Stomach smooth muscle (tissue), 2 donors: ENCODE results near the gene ATPAF2.

ENCODE experiments used
- H3K27ac ChIP-seq: one replicate; pipeline ENCODE4 v1.7.0; 2013; ENCODE audit warnings: mild to moderate bottlenecking, low read length, inconsistent platforms
- H3K27me3 ChIP-seq, 2 donors: one replicate each; pipeline ENCODE4 v1.7.0; 2013; ENCODE audit warnings: low read length in 2 of 2; ENCODE audit not compliant: insufficient read depth in 2 of 2, control insufficient read depth in 1 of 2
- H3K36me3 ChIP-seq, 2 donors: one replicate each; pipeline ENCODE4 v1.7.0; 2013; ENCODE audit warnings: low read length in 2 of 2; ENCODE audit not compliant: control insufficient read depth in 2 of 2, insufficient read depth in 2 of 2
- H3K4me1 ChIP-seq: one replicate; pipeline ENCODE4 v1.7.0; 2013; ENCODE audit warnings: low read length; ENCODE audit not compliant: control insufficient read depth, insufficient read depth
- H3K4me3 ChIP-seq, 2 donors: one replicate each; pipeline ENCODE4 v1.7.0; 2013; ENCODE audit warnings: low read length in 2 of 2
- H3K9ac ChIP-seq, 2 donors: one replicate each; pipeline ENCODE4 v1.7.0; 2013; ENCODE audit warnings: low read length in 2 of 2, mild to moderate bottlenecking in 1 of 2
- H3K9me3 ChIP-seq, 2 donors: one replicate each; pipeline ENCODE4 v1.7.0; 2013; ENCODE audit warnings: low read length in 2 of 2; ENCODE audit not compliant: control insufficient read depth in 2 of 2
- donor health status: healthy.
- donor health status: Pancreatic carcinoma.

The ATPAF2 gene

GRCh38 chr17:17985153-17985552, 53.8 kb downstream of the ATPAF2 start:
- no peak overlapping the region for H3K9ac ChIP-seq

GRCh38 chr17:17983776-17984175, 55.2 kb downstream of the ATPAF2 start:
- Histone ChIP-seq H3K36me3 (peaks cover 0 to 4% of the 10 kb centered on the region in 2 donors), H3K9me3 (no peaks in the 10 kb centered on the region), H3K27ac (no peak overlapping the region), H3K4me1 (no peaks in the 10 kb centered on the region), H3K9ac (no peak overlapping the region), H3K27me3 (no peaks in the 10 kb centered on the region), H3K4me3 (no peak overlapping the region)

More at GRCh38 chr17:17985153-17985552, 53.8 kb downstream of the ATPAF2 start:
- H3K27me3 ChIP-seq: no peaks in the 10 kb centered on the region
- H3K9me3 ChIP-seq: no peaks in the 10 kb centered on the region
- no peak overlapping the region for H3K4me3 ChIP-seq
- peaks cover 0 to 5% of the 10 kb centered on the region in 2 donors for H3K36me3 ChIP-seq
- H3K4me1 ChIP-seq: no peaks in the 10 kb centered on the region
- no peak overlapping the region for H3K27ac ChIP-seq

GRCh38 chr17:17983376-17983775, 55.6 kb downstream of the ATPAF2 start:
- Histone ChIP-seq H3K9ac (no peak overlapping the region), H3K4me1 (no peaks in the 10 kb centered on the region), H3K4me3 (no peak overlapping the region), H3K27me3 (no peaks in the 10 kb centered on the region), H3K27ac (no peak overlapping the region), H3K9me3 (no peaks in the 10 kb centered on the region), H3K36me3 (peaks cover 0 to 3% of the 10 kb centered on the region in 2 donors)

- H3K27me3 ChIP-seq: no peaks in the 10 kb centered on the region
- no peaks in the 10 kb centered on the region for H3K9me3 ChIP-seq
- no peak overlapping the region for H3K4me3 ChIP-seq
- no peak overlapping the region for H3K9ac ChIP-seq
- no peak overlapping the region for H3K27ac ChIP-seq
- H3K36me3 ChIP-seq: peaks cover 0 to 2% of the 10 kb centered on the region in 2 donors
- H3K4me1 ChIP-seq: no peaks in the 10 kb centered on the region
Observed at GRCh38 chr17:17982801-17983200, 56.2 kb downstream of the ATPAF2 start.

GRCh38 chr17:17981330-17981729, 57.6 kb downstream of the ATPAF2 start:
- Histone ChIP-seq H3K4me3 (no peak overlapping the region), H3K36me3 (no peaks in the 10 kb centered on the region), H3K27me3 (no peaks in the 10 kb centered on the region), H3K27ac (no peak overlapping the region), H3K9ac (no peak overlapping the region), H3K4me1 (no peaks in the 10 kb centered on the region), H3K9me3 (no peaks in the 10 kb centered on the region)

GRCh38 chr17:17979778-17980177, 59.2 kb downstream of the ATPAF2 start:
- no peaks in the 10 kb centered on the region for H3K9me3 ChIP-seq
- no peak overlapping the region for H3K9ac ChIP-seq
- no peaks in the 10 kb centered on the region for H3K4me1 ChIP-seq
- no peaks in the 10 kb centered on the region for H3K27me3 ChIP-seq
- H3K4me3 ChIP-seq: no peak overlapping the region
- H3K27ac ChIP-seq: no peak overlapping the region
- H3K36me3 ChIP-seq: no peaks in the 10 kb centered on the region

GRCh38 chr17:17978481-17979424, 60.2 kb downstream of the ATPAF2 start:
- Histone ChIP-seq H3K27ac (no peak overlapping the region), H3K27me3 (no peaks in the 10 kb centered on the region), H3K9ac (no peak overlapping the region), H3K9me3 (no peaks in the 10 kb centered on the region), H3K4me3 (no peak overlapping the region), H3K36me3 (no peaks in the 10 kb centered on the region), H3K4me1 (no peaks in the 10 kb centered on the region)

- H3K27me3 ChIP-seq: no peaks in the 10 kb centered on the region
- H3K27ac ChIP-seq: no peak overlapping the region
- no peaks in the 10 kb centered on the region for H3K36me3 ChIP-seq
- H3K9me3 ChIP-seq: no peaks in the 10 kb centered on the region
- H3K4me1 ChIP-seq: peaks cover 5% of the 10 kb centered on the region
- no peak overlapping the region for H3K4me3 ChIP-seq
- no peak overlapping the region for H3K9ac ChIP-seq
Observed at GRCh38 chr17:17976931-17977570, 61.9 kb downstream of the ATPAF2 start.

GRCh38 chr17:17975436-17975835, 63.5 kb downstream of the ATPAF2 start:
- H3K27me3 ChIP-seq: no peaks in the 10 kb centered on the region

GRCh38 chr17:17972952-17973254, 66.1 kb downstream of the ATPAF2 start:
- H3K4me3 ChIP-seq: peak overlapping the region; percentile 78 to 87
- H3K27me3 ChIP-seq: no peaks in the 10 kb centered on the region
- H3K4me1 ChIP-seq: peaks cover 19% of the 10 kb centered on the region
- peak overlapping the region; percentile 19 to 62 for H3K9ac ChIP-seq
- H3K36me3 ChIP-seq: no peaks in the 10 kb centered on the region
- peak overlapping the region; percentile 55 for H3K27ac ChIP-seq
- H3K9me3 ChIP-seq: no peaks in the 10 kb centered on the region

More at GRCh38 chr17:17975436-17975835, 63.5 kb downstream of the ATPAF2 start:
- Histone ChIP-seq H3K4me1 (peaks cover 16% of the 10 kb centered on the region), H3K9me3 (no peaks in the 10 kb centered on the region), H3K9ac (no peak overlapping the region), H3K27ac (no peak overlapping the region), H3K4me3 (no peak overlapping the region), H3K36me3 (no peaks in the 10 kb centered on the region)
